Measurements from ENCODE around the gene CD81. TPM values are rescaled to one million over a fixed set of nuclear protein-coding genes. Genes with fewer than 3 reads are reported as not detected.

CD81 gene
- total RNA-seq, 1 experiment from 2014 or later = 356 TPM

- no peaks in the 10 kb centered on the region for H3K9me3 ChIP-seq (ENCODE audit: low read length)
- H3K9me2 ChIP-seq (replicated peaks; ENCODE audit: insufficient read depth, low read length) = no peaks in the 10 kb centered on the region
- H3K79me2 ChIP-seq (ENCODE audit: low read length) = peaks cover 25% of the 10 kb centered on the region
- DNase-seq = no peak
- H4K20me1 ChIP-seq (ENCODE audit: insufficient read depth, low read depth, low read length) = peaks cover 34% of the 10 kb centered on the region; the same call in 1 of the 2 replicates
- peaks cover 35% of the 10 kb centered on the region for H3K36me3 ChIP-seq (ENCODE audit: insufficient read depth, low read length)
- peak overlapping the region; percentile 91 for H3K9ac ChIP-seq (ENCODE audit: low read length)
- H3K27me3 ChIP-seq (ENCODE audit: low read length) = no peaks in the 10 kb centered on the region
- H3K4me1 ChIP-seq (ENCODE audit: low read length) = peaks cover 73% of the 10 kb centered on the region
- no peak overlapping the region for H2AFZ ChIP-seq (ENCODE audit: low read length)
- H3K4me2 ChIP-seq (ENCODE audit: low read depth, low read length, poor library complexity, severe bottlenecking) = peak overlapping the region; percentile 85
- H3K4me3 ChIP-seq (ENCODE audit: low read length) = peak overlapping the region; percentile 90; the same call in 1 of the 2 replicates
- peak overlapping the region; percentile 90 for H3K27ac ChIP-seq (ENCODE audit: low read length)
Measured at GRCh38 chr11:2398664-2399355, 21.7 kb downstream of the CD81 start.

GRCh38 chr11:2399488-2400068, 22.5 kb downstream of the CD81 start:
- Histone ChIP-seq H3K9ac (ENCODE audit: low read length) (peak overlapping the region; percentile 91), H3K4me2 (ENCODE audit: low read depth, low read length, poor library complexity, severe bottlenecking) (peak overlapping the region; percentile 85), H3K27ac (ENCODE audit: low read length) (peak overlapping the region; percentile 90), H3K4me3 (ENCODE audit: low read length) (peak overlapping the region; percentile 90), H3K9me2 (replicated peaks; ENCODE audit: insufficient read depth, low read length) (no peaks in the 10 kb centered on the region), H3K36me3 (ENCODE audit: insufficient read depth, low read length) (peaks cover 27% of the 10 kb centered on the region), H3K4me1 (ENCODE audit: low read length) (peaks cover 65% of the 10 kb centered on the region), H3K27me3 (ENCODE audit: low read length) (no peaks in the 10 kb centered on the region), H4K20me1 (ENCODE audit: insufficient read depth, low read depth, low read length) (peaks cover 33% of the 10 kb centered on the region; the same call in 1 of the 2 replicates), H2AFZ (ENCODE audit: low read length) (no peak overlapping the region), H3K9me3 (ENCODE audit: low read length) (no peaks in the 10 kb centered on the region), H3K79me2 (ENCODE audit: low read length) (peaks cover 17% of the 10 kb centered on the region)
- no peak for DNase-seq

- no peak within 1 kb of the TSS for H2AFZ ChIP-seq (ENCODE audit: low read length)
- no peaks in the 10 kb centered on the region for H3K9me2 ChIP-seq (replicated peaks; ENCODE audit: insufficient read depth, low read length)
- H3K4me2 ChIP-seq (ENCODE audit: low read depth, low read length, poor library complexity, severe bottlenecking) = peak within 1 kb of the TSS; percentile 85
- H3K9ac ChIP-seq (ENCODE audit: low read length) = peak within 1 kb of the TSS; percentile 97
- H3K4me3 ChIP-seq (ENCODE audit: low read length) = peak within 1 kb of the TSS; percentile 92
- peaks cover 24% of the 10 kb centered on the region for H3K36me3 ChIP-seq (ENCODE audit: insufficient read depth, low read length)
- peaks cover 59% of the 10 kb centered on the region for H3K4me1 ChIP-seq (ENCODE audit: low read length)
- peak within 1 kb of the TSS; percentile 90 for H3K27ac ChIP-seq (ENCODE audit: low read length)
- H3K9me3 ChIP-seq (ENCODE audit: low read length) = no peaks in the 10 kb centered on the region
- H4K20me1 ChIP-seq (ENCODE audit: insufficient read depth, low read depth, low read length) = peaks cover 28% of the 10 kb centered on the region; the same call in 1 of the 2 replicates
- H3K79me2 ChIP-seq (ENCODE audit: low read length) = peaks cover 16% of the 10 kb centered on the region
- DNase-seq = peak; percentile 100
- no peaks in the 10 kb centered on the region for H3K27me3 ChIP-seq (ENCODE audit: low read length)
Measured at GRCh38 chr11:2400069-2400761, 23.1 kb downstream of the CD81 start, which contains the start of gene TSSC4. Gene TSSC4 (plus strand): TSS chr11:2400750. CDS start chr11:2402634, 1,884 bp downstream.

GRCh38 chr11:2400762-2401435, 23.8 kb downstream of the CD81 start:
- Histone ChIP-seq H3K9me2 (replicated peaks; ENCODE audit: insufficient read depth, low read length) (no peaks in the 10 kb centered on the region), H3K4me1 (ENCODE audit: low read length) (peaks cover 52% of the 10 kb centered on the region), H3K79me2 (ENCODE audit: low read length) (peaks cover 16% of the 10 kb centered on the region), H3K9me3 (ENCODE audit: low read length) (no peaks in the 10 kb centered on the region), H3K36me3 (ENCODE audit: insufficient read depth, low read length) (peaks cover 18% of the 10 kb centered on the region; the same call in 1 of the 2 replicates), H2AFZ (ENCODE audit: low read length) (no peak overlapping the region), H3K27me3 (ENCODE audit: low read length) (no peaks in the 10 kb centered on the region), H3K27ac (ENCODE audit: low read length) (peak overlapping the region; percentile 55), H3K4me2 (ENCODE audit: low read depth, low read length, poor library complexity, severe bottlenecking) (peak overlapping the region; percentile 84), H4K20me1 (ENCODE audit: insufficient read depth, low read depth, low read length) (peaks cover 23% of the 10 kb centered on the region; the same call in 1 of the 2 replicates), H3K9ac (ENCODE audit: low read length) (peak overlapping the region; percentile 97), H3K4me3 (ENCODE audit: low read length) (peak overlapping the region; percentile 92)
- no peak for DNase-seq

- Histone ChIP-seq H3K4me3 (ENCODE audit: low read length) (peak overlapping the region; percentile 92), H3K9me3 (ENCODE audit: low read length) (no peaks in the 10 kb centered on the region), H3K9me2 (replicated peaks; ENCODE audit: insufficient read depth, low read length) (no peaks in the 10 kb centered on the region), H3K4me1 (ENCODE audit: low read length) (peaks cover 46% of the 10 kb centered on the region), H4K20me1 (ENCODE audit: insufficient read depth, low read depth, low read length) (peaks cover 23% of the 10 kb centered on the region; the same call in 1 of the 2 replicates), H3K27me3 (ENCODE audit: low read length) (no peaks in the 10 kb centered on the region), H3K4me2 (ENCODE audit: low read depth, low read length, poor library complexity, severe bottlenecking) (peak overlapping the region; percentile 84), H3K27ac (ENCODE audit: low read length) (peak overlapping the region; percentile 55; the same call in 1 of the 2 replicates), H3K79me2 (ENCODE audit: low read length) (peaks cover 16% of the 10 kb centered on the region), H3K9ac (ENCODE audit: low read length) (peak overlapping the region; percentile 97), H2AFZ (ENCODE audit: low read length) (no peak overlapping the region), H3K36me3 (ENCODE audit: insufficient read depth, low read length) (peaks cover 18% of the 10 kb centered on the region; the same call in 1 of the 2 replicates)
- no peak for DNase-seq
Measured at GRCh38 chr11:2401436-2401984, 24.4 kb downstream of the CD81 start.

- Histone ChIP-seq H3K9me3 (ENCODE audit: low read length) (no peaks in the 10 kb centered on the region), H3K36me3 (ENCODE audit: insufficient read depth, low read length) (peaks cover 13% of the 10 kb centered on the region; the same call in 1 of the 2 replicates), H4K20me1 (ENCODE audit: insufficient read depth, low read depth, low read length) (peaks cover 19% of the 10 kb centered on the region; the same call in 1 of the 2 replicates), H3K4me3 (ENCODE audit: low read length) (peak overlapping the region; percentile 92), H3K27me3 (ENCODE audit: low read length) (no peaks in the 10 kb centered on the region), H3K9me2 (replicated peaks; ENCODE audit: insufficient read depth, low read length) (no peaks in the 10 kb centered on the region), H3K79me2 (ENCODE audit: low read length) (peaks cover 16% of the 10 kb centered on the region), H3K9ac (ENCODE audit: low read length) (peak overlapping the region; percentile 97), H3K27ac (ENCODE audit: low read length) (no peak overlapping the region), H3K4me2 (ENCODE audit: low read depth, low read length, poor library complexity, severe bottlenecking) (peak overlapping the region; percentile 84), H3K4me1 (ENCODE audit: low read length) (peaks cover 40% of the 10 kb centered on the region), H2AFZ (ENCODE audit: low read length) (no peak overlapping the region)
- DNase-seq = no peak
Measured at GRCh38 chr11:2402106-2402505, 25.0 kb downstream of the CD81 start.

GRCh38 chr11:2402890-2403645, 26.0 kb downstream of the CD81 start:
- Histone ChIP-seq H3K36me3 (ENCODE audit: insufficient read depth, low read length) (peaks cover 7% of the 10 kb centered on the region; the same call in 1 of the 2 replicates), H3K27me3 (ENCODE audit: low read length) (no peaks in the 10 kb centered on the region), H3K4me1 (ENCODE audit: low read length) (peaks cover 30% of the 10 kb centered on the region), H2AFZ (ENCODE audit: low read length) (no peak overlapping the region), H3K9me2 (replicated peaks; ENCODE audit: insufficient read depth, low read length) (no peaks in the 10 kb centered on the region), H3K9ac (ENCODE audit: low read length) (no peak overlapping the region), H3K27ac (ENCODE audit: low read length) (no peak overlapping the region), H3K79me2 (ENCODE audit: low read length) (peaks cover 16% of the 10 kb centered on the region), H3K4me2 (ENCODE audit: low read depth, low read length, poor library complexity, severe bottlenecking) (no peak overlapping the region), H4K20me1 (ENCODE audit: insufficient read depth, low read depth, low read length) (peaks cover 19% of the 10 kb centered on the region; the same call in 1 of the 2 replicates), H3K9me3 (ENCODE audit: low read length) (no peaks in the 10 kb centered on the region), H3K4me3 (ENCODE audit: low read length) (no peak overlapping the region)
- no peak for DNase-seq
